GM19463 (cell line): Measurements from ENCODE around the gene WDR5B.
A peak's percentile ranks its signal among the peaks of the same experiment; 100 is the strongest.

Source experiments
- ATAC-seq: cut with Tn5 transposase; IDR thresholded peaks from one replicate; pipeline ENCODE4 v1.9.1; 2021; ENCODE audit warnings: mild to moderate bottlenecking, moderate library complexity; ENCODE audit not compliant: unreplicated experiment

WDR5B gene

DNA sequence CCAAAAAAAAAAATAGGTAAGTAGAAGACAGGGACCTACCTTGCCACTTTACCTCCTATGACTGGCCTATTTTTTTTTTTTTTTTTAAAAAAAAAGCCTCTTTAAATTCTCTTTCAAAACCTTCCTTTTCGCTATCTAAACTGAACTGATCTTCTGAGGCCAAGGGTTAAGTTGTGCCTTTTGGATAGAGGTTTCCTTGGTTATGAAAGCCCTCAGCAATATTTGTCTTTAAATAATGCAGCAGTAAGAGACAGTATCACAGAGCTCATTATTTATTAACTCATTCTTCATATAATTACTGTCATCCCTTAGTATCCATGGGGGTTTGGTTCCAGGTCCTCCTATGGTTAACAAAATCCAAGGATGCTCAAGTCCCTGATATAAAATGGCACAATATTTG, 41.8 kb downstream of the WDR5B start:
- no peak for ATAC-seq

DNA sequence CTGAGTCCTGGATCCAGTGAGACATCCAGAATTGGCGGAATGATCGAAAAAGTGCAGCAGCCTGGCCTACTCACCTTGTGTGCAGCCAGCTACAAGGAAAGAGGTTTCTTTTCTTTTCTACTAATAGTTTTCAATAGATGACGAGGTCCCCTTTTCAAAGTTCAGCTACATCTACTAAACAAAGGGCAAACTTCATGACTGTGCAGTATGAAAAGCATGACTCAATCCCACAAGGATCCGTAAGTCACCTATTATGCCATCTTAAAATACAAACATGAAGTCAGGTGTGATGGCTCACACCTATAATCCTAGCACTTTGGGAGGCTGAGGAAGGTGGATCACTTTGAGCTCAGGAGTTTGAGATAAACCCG, 49.5 kb downstream of the WDR5B start:
- no peak for ATAC-seq

DNA sequence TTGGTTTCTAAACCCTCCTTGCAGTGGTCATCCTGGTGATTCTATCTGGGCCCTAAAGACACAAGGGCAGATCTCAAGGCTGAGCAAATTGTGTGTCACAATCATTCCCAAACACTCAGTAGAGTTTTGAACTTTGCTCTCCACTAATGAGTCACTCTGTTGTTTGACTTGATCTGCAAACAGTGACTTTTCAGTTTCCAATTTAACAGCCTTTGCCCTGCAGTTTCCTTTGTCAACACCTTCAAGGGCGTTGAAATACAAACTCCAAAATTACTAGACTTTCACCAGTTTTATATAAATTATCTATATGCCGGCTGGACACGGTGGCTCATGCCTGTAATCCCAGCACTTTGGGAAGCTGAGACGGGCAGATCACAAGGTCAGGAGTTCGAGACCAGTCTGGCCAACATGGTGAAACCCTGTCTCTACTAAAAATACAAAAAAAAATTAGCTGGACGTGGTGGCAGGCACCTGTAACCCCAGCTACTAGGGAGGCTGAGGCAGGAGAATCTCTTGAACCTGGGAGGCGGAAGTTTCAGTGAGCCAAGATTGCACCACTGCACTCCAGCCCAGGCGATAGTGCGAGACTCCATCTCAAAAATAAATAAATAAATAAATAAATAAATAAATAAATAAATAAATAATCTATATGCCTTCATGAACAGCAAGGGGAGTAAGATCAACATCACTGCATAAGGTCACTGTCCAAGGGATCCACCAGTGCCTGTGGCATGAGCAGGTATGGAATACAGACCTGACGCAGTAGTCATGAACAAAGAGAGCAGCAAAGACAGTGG, 50.1 kb downstream of the WDR5B start:
- ATAC-seq, result peak; percentile 91

DNA sequence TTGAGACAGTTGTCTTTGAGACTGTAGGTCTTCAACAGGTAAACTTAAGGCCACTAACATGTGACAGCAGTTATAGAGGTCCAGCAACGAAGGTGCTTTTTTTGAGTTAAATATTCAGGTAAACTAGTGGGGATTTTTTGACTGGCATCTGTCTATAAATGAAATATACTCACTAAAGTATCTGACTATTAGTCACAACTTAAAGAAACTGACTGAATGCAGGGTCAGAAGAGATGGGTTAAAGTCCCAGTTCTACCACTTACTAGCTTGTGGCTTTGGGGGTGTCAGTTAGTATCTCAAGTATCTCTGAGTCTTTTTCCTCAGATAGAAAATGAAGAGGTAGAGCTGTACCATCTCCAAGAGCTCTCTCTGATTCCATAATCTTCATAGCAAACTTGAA, 50.8 kb downstream of the WDR5B start:
- peak; percentile 68 for ATAC-seq

DNA sequence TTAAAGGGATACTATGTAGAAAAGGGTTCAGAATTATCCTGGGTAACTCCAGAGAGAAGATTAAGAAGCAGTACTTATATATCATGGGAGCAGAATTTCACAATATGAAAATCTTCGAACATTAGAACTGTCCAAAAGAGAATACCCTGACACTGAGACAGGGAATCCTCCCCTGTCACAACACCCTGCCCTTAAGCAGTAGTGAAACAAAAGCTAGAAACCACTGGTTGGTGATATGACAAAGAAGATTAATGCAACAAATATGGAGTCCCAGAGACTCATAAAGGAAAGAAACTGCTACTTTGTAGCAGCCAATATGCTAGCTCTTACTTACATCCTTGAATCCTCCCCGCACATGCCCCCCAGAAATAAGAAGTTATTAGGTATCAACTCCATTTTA, 51.4 kb downstream of the WDR5B start:
- no peak for ATAC-seq
